Memory B cell (primary cell): Measurements from ENCODE around the gene VTI1A.

ENCODE experiments used
- ATAC-seq: fragments of 150-1000 bp; cut with Tn5 transposase; 2 replicates; pipeline ENCODE4 v1.10.0; 2021; ENCODE audit warnings: low read depth, mild to moderate bottlenecking, moderate library complexity
- DNase-seq, 2 donors: peaks; one replicate each; pipeline ENCODE4 v3.0.0; 2022; ENCODE audit warnings: low spot score in 2 of 2
- H3K27ac Mint-ChIP-seq: one replicate; pipeline ENCODE4 v1.8.0; 2022; ENCODE audit warnings: mild to moderate bottlenecking, moderate library complexity, mixed read lengths
- H3K27me3 Mint-ChIP-seq: one replicate; pipeline ENCODE4 v1.8.0; 2022; ENCODE audit warnings: mixed read lengths
- H3K36me3 Mint-ChIP-seq: one replicate; pipeline ENCODE4 v1.8.0; 2022; ENCODE audit warnings: mild to moderate bottlenecking, mixed read lengths
- H3K4me1 Mint-ChIP-seq: one replicate; pipeline ENCODE4 v1.8.0; 2022; ENCODE audit warnings: mixed read lengths
- H3K4me3 Mint-ChIP-seq: one replicate; pipeline ENCODE4 v1.8.0; 2022; ENCODE audit warnings: mild to moderate bottlenecking, moderate library complexity, mixed read lengths
- H3K9me3 Mint-ChIP-seq: one replicate; pipeline ENCODE4 v1.8.0; 2022; ENCODE audit warnings: mixed read lengths

The VTI1A gene

DNA sequence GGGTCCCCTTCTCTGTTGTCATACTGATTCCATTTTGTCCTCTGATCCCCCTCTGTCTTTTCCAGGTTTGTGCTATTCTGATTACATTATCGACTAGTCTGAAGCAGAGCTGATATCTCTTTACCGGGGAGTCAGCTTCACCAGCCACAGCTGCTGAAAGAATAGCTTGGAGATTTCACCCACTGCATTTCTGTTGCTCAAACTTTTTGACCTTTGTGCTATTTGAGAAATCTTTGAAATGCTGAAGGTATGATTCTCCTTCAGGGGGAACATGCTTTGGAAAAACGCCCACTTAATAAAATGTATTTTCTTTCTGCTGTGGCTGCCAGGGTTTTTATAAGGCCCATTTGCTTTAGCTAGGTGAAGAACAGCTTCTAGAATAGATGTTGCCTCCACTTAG is 305.3 kb downstream of the VTI1A start:
- H3K9me3 Mint-ChIP-seq, result no peaks in the 10 kb centered on the region
- no peaks in the 10 kb centered on the region for H3K4me1 Mint-ChIP-seq
- ATAC-seq, result no peak
- H3K27ac Mint-ChIP-seq, result no peak overlapping the region
- no peak overlapping the region for H3K4me3 Mint-ChIP-seq
- DNase-seq, result no peak
- H3K36me3 Mint-ChIP-seq, result peaks cover 18% of the 10 kb centered on the region
- H3K27me3 Mint-ChIP-seq, result no peaks in the 10 kb centered on the region

DNA sequence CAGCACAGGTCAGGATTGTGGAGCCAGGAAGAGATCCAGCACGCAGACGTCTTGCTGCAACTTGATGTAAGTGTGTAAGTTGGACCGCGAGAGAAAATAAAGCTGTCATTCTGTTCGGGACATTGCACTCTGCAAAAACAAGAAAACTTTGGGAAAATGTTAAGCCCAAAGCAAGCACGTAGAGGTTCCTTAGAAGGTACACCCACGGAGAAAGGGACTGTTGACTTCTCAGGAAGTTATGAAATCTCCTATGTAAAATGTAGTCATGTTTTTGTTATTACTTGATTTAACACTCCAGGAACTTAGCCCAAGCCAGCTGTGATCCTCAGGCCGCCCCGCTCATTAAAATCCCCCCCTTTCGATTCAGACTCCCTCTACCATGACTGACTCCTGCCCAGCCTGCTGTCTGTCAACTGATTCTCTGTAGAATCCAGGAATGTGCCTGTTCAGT is 307.0 kb downstream of the VTI1A start:
- no peaks in the 10 kb centered on the region for H3K9me3 Mint-ChIP-seq
- DNase-seq (no peak), ATAC-seq (no peak)
- no peak overlapping the region for H3K27ac Mint-ChIP-seq
- no peaks in the 10 kb centered on the region for H3K27me3 Mint-ChIP-seq
- no peak overlapping the region for H3K4me3 Mint-ChIP-seq
- peaks cover 15% of the 10 kb centered on the region for H3K36me3 Mint-ChIP-seq
- no peaks in the 10 kb centered on the region for H3K4me1 Mint-ChIP-seq

DNA sequence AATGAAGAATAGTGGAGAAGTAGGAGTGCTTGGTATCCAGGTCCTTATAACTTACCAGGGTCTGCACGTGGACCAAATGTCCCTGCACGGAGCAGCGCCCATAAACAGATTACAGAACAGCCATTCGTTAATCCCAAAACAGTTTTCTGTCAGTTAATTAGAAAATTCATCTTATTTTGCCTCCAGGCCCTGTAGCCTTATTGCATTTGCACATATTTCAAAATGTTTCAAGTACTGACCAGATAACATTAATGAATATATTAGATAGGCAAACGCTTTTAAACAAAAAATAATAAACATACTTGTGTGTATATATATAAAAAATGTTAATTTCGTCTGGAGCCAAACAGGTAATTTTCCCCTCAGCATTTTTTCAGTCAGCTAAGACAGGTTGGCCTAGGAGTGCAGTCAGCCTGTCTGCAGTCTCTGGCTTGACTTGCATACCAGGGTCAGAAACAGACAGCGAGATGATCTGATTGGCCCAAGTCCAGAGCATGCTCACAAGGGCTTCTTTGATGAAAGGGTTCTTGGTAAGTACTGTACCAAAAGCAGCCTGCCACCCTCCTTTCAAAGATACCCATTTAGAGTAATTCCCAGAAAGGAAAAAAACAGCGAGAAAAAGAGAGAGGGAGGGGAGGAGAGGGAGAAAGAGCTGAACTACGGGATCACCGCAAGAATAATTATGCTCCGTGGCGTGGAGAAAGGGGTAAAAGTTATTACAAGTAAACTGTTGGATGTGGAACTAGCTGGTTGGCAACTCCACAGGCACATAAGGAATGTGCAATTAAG is 308.6 kb downstream of the VTI1A start:
- H3K27me3 Mint-ChIP-seq, result no peaks in the 10 kb centered on the region
- peaks cover 18% of the 10 kb centered on the region for H3K36me3 Mint-ChIP-seq
- ATAC-seq, result no peak
- H3K27ac Mint-ChIP-seq, result no peak overlapping the region
- H3K9me3 Mint-ChIP-seq, result no peaks in the 10 kb centered on the region
- H3K4me3 Mint-ChIP-seq, result no peak overlapping the region
- no peak for DNase-seq
- H3K4me1 Mint-ChIP-seq, result no peaks in the 10 kb centered on the region

DNA sequence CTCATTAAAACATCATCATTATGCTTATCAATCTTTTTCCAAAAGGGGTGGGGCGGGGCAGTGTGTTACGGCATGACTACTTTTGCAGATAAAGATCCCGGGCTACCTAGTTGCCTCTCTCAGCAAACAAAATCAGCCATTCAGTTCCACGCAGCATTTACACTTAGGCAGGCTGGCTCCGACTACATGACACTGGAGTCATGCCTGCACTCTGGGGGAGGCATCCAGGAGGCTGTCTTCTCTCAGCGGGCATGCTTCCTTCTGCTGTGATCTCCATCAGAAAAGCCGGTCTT is 309.2 kb downstream of the VTI1A start:
- Mint-ChIP-seq H3K36me3 (peaks cover 15% of the 10 kb centered on the region), H3K27ac (no peak overlapping the region), H3K27me3 (no peaks in the 10 kb centered on the region), H3K9me3 (no peaks in the 10 kb centered on the region), H3K4me3 (no peak overlapping the region), H3K4me1 (no peaks in the 10 kb centered on the region)
- ATAC-seq (no peak), DNase-seq (no peak)

DNA sequence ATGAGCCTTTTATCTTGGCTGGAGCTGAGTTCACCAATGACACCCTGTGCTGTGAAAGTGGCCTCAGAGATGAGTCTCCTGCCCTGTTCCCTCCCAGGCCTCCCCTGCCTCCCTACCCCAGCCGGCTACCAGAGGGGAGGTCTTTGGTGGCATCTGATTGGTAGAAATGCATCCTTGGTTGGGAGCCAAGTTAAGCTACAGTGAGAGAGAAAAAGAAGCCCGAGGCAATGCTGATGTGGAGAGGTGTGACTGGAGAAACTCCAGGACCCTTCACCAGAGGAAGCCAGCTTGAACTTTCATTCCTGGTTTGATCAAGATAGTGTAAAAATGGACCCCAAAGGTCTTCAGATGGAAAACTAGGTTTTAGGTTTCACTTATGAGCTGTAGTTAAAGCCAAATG is 311.9 kb downstream of the VTI1A start:
- H3K9me3 Mint-ChIP-seq, result no peaks in the 10 kb centered on the region
- no peak overlapping the region for H3K27ac Mint-ChIP-seq
- H3K4me1 Mint-ChIP-seq, result no peaks in the 10 kb centered on the region
- ATAC-seq (no peak), DNase-seq (no peak)
- peaks cover 16% of the 10 kb centered on the region for H3K36me3 Mint-ChIP-seq
- no peak overlapping the region for H3K4me3 Mint-ChIP-seq
- H3K27me3 Mint-ChIP-seq, result no peaks in the 10 kb centered on the region

DNA sequence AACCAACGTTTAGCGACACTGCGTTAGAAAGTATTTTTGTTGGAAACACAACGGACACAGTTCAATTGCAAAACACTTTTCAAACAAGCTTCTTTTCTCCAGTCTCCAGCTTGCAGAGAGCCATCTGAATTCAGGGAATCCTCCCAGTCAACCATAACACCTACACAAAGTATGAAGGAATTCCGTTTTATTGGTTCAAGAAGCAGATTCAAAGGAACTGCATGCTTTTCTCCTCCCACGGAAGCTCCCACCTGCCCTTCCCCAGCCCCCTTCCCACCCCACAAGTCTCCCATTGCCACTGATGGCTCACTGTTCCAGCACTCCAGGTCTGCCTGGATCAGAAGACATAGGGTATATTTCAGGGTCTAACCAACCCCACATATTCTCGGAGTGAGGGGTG is 312.5 kb downstream of the VTI1A start:
- Mint-ChIP-seq H3K4me3 (no peak overlapping the region), H3K4me1 (no peaks in the 10 kb centered on the region), H3K27ac (no peak overlapping the region), H3K9me3 (no peaks in the 10 kb centered on the region), H3K27me3 (no peaks in the 10 kb centered on the region), H3K36me3 (peaks cover 13% of the 10 kb centered on the region)
- no peak for DNase-seq
- no peak for ATAC-seq

DNA sequence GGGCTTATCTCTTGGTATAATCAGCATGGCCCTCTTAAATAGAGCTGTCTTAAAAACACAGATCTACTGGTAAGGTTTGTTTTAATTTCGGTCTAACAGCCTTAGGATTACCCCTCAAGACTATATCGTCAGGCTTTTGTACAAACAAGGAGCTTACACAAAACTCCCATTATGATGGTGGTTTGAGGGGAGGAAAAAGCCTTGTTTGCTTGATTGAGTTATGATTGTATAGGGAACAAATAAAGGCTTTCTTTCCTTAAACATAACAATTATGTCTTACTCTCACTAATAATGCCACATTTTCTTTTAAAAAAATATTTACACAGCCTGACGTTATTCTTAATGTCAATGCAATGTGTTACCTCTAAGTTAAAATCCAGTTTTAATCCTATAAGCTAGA is 314.2 kb downstream of the VTI1A start:
- Mint-ChIP-seq H3K4me1 (no peaks in the 10 kb centered on the region), H3K27me3 (no peaks in the 10 kb centered on the region), H3K9me3 (no peaks in the 10 kb centered on the region), H3K4me3 (no peak overlapping the region), H3K36me3 (peaks cover 12% of the 10 kb centered on the region), H3K27ac (no peak overlapping the region)
- ATAC-seq (no peak), DNase-seq (no peak)

DNA sequence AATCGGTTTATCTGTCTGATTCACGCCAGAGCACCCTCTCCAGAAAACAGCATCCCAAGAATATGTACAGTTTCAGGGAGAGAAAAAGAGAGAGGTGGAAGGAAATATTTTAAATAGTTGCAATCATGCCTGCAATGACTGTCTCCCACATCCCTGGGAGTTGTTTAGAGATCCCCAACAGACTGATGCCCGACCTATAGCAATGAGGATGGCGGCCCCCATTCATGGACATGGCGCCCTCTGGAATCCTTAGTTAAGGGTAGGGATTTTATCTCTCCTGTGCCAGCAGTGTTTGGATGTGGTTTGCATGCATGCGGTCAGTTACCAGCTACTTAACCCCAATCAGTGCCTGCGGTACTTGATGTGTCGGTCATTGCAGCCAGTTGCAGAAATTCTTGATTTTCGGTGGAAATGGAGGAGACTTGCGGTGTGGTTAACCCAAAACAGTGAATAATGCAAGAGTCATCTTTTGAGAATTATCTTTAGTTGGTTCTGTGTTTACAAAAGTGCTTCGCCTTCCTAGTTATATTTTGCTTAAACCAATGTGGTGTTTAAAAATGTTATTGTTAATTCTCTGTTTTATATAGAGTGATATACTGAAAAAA is 317.0 kb downstream of the VTI1A start:
- H3K9me3 Mint-ChIP-seq, result no peaks in the 10 kb centered on the region
- ATAC-seq (no peak), DNase-seq (no peak)
- peaks cover 9% of the 10 kb centered on the region for H3K36me3 Mint-ChIP-seq
- H3K27me3 Mint-ChIP-seq, result no peaks in the 10 kb centered on the region
- H3K4me1 Mint-ChIP-seq, result no peaks in the 10 kb centered on the region
- H3K27ac Mint-ChIP-seq, result no peak overlapping the region
- H3K4me3 Mint-ChIP-seq, result no peak overlapping the region

DNA sequence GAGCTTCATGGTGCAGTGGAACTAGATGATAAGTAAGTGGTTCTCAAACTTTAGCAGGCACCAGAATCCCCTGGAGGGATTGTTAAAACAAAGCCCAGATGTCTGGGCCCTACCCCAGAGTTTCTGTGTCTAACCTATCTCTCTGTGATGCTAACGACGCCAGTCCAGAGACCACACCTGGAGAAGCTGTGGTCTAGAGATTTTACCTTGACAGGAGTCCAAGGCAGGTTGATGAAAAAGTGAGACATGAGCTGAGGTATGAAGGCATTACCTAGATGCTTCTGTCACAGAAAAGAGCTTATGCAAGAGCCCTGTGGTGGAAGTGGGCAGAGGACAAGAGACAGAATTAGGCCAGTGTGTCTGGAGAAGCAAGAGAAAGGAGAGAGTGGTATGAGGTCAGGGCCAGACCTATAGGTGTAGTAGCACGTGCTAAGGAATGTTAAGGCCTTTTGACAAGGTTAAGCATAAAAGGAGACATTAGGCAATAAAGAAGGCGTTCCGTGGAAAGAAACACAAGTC is 318.8 kb downstream of the VTI1A start:
- Mint-ChIP-seq H3K27me3 (no peaks in the 10 kb centered on the region), H3K4me1 (no peaks in the 10 kb centered on the region)

DNA sequence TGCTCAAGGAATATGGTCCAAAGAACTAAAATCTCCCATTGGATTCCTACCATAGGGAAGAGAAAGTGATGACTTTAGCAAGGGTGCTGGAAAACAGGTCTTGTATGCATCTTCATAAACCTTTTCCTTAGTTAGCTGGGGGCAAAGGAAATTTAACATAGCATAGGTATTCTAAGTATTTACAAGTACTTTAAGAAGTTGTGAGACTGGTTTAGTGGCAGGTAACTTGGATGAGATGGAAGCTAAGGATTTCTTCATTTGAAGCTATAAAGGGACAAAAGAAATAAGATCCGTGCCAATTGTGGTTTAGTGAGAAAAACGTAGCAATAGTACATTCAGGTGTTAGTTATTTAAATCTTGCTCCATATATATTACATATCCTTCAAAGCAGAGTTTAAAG is 319.6 kb downstream of the VTI1A start:
- Mint-ChIP-seq H3K36me3 (peaks cover 14% of the 10 kb centered on the region), H3K4me1 (no peaks in the 10 kb centered on the region), H3K27me3 (no peaks in the 10 kb centered on the region), H3K9me3 (no peaks in the 10 kb centered on the region), H3K27ac (no peak overlapping the region), H3K4me3 (no peak overlapping the region)
- ATAC-seq (no peak), DNase-seq (no peak)

More for the DNA sequence above, 318.8 kb downstream of the VTI1A start:
- DNase-seq (no peak), ATAC-seq (no peak)
- no peak overlapping the region for H3K27ac Mint-ChIP-seq
- H3K36me3 Mint-ChIP-seq, result peaks cover 5% of the 10 kb centered on the region
- no peak overlapping the region for H3K4me3 Mint-ChIP-seq
- H3K9me3 Mint-ChIP-seq, result no peaks in the 10 kb centered on the region

DNA sequence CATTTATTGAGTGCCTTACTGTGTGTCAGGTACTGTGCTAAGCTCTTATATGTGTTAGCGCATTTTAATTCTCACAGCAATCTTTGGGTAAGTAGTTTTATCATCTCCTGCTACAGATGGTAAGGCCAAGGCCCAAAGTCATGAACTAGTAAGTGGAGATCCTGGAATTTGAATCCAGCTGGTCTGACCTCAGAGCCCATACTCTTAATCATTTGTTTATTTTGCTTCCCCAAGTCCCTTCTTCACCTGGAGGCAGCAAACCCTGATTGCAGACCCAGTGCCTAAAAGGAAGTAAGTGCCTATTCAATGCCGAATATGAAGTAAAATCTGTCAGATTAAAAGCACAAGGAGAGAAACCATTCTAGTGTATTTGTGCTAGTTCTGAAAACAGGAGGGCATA is 320.1 kb downstream of the VTI1A start:
- H3K36me3 Mint-ChIP-seq, result peaks cover 15% of the 10 kb centered on the region
- H3K9me3 Mint-ChIP-seq, result no peaks in the 10 kb centered on the region
- H3K4me1 Mint-ChIP-seq, result no peaks in the 10 kb centered on the region
- ATAC-seq (no peak), DNase-seq (no peak)
- H3K4me3 Mint-ChIP-seq, result no peak overlapping the region
- no peak overlapping the region for H3K27ac Mint-ChIP-seq
- H3K27me3 Mint-ChIP-seq, result no peaks in the 10 kb centered on the region

DNA sequence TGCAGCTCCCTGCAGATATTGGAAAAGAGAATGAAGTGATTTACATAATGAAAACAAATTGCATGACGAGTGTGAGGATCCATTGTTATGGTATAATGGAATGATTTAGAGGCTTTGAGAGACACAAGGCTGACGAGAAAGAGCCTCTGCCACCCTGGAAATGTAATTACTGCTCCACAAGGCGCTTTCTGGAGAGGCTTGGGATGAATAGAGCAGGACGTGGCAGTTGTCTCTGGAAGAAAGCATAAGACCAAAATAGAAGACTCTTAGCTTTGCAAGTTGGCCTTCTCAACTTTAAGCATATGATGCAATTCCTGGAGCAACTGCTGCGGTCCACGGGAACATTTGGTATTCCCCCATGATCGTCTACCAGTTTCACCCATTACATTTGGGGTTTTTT is 321.1 kb downstream of the VTI1A start:
- DNase-seq (no peak), ATAC-seq (no peak)
- H3K27me3 Mint-ChIP-seq, result no peaks in the 10 kb centered on the region
- no peak overlapping the region for H3K4me3 Mint-ChIP-seq
- no peak overlapping the region for H3K27ac Mint-ChIP-seq
- H3K9me3 Mint-ChIP-seq, result no peaks in the 10 kb centered on the region
- H3K4me1 Mint-ChIP-seq, result no peaks in the 10 kb centered on the region
- peaks cover 20% of the 10 kb centered on the region for H3K36me3 Mint-ChIP-seq

DNA sequence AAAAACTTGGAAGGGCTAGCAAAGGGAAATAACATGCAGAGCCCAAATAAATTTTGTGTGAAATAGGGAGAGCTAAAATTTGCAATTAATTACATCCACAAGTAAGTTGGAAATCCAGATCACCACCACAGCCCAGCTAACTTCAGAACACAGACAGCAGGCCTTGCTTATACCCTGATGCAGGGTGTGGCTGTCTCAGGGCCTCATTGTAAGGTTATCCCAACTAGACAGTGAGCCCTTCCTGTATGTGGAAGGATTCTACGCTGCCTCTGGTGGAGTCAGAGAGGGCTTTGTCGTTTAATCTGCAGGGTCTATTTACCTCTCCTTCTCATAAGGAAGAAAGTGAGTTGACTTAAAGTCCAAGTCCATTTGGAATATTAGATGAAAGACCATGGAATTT is 322.1 kb downstream of the VTI1A start:
- no peaks in the 10 kb centered on the region for H3K4me1 Mint-ChIP-seq
- DNase-seq (no peak), ATAC-seq (no peak)
- peaks cover 26% of the 10 kb centered on the region for H3K36me3 Mint-ChIP-seq
- no peaks in the 10 kb centered on the region for H3K9me3 Mint-ChIP-seq
- H3K27me3 Mint-ChIP-seq, result no peaks in the 10 kb centered on the region
- H3K27ac Mint-ChIP-seq, result no peak overlapping the region
- no peak overlapping the region for H3K4me3 Mint-ChIP-seq

DNA sequence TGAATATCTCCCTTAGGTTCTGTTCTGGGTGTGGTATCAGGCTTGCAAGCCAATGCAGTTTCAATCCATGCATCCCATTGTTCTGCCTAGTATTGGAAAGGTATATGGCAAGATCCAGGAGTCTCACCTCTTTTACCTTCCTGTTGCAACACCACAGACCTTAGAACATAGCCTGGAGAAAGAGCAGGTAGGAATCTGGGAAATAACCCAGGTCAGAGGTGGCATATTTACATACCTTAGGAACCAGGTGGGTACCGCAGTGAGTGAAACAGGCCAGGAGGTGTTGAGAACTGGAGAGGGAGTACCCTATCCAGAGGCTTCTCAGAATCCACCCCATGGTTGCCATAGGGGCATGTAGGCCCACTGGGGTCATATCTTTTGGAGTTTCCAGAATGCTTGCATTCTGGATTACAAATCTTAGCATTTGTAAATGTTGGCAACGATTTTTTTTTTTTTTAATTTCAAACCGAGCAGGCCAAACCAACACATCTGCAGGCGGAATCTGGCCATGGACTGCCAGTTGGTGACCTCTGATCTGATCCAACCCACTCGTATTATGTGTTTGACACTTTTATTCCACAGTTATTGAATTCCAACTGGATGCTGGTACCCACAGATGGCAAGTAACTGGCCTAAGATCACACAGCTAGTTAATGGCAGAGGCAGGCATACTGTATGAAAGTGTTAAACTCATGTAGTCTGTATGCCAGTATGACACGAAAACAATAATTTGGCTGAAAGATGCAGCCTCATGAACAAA is 322.8 kb downstream of the VTI1A start:
- H3K4me3 Mint-ChIP-seq, result no peak overlapping the region
- H3K36me3 Mint-ChIP-seq, result peaks cover 26% of the 10 kb centered on the region
- no peak overlapping the region for H3K27ac Mint-ChIP-seq
- no peak for DNase-seq
- H3K4me1 Mint-ChIP-seq, result no peaks in the 10 kb centered on the region
- no peaks in the 10 kb centered on the region for H3K9me3 Mint-ChIP-seq
- no peak for ATAC-seq
- no peaks in the 10 kb centered on the region for H3K27me3 Mint-ChIP-seq
